Heart right ventricle (tissue), 16 donors: ENCODE results near the gene CALCOCO1. TPM values are rescaled to one million over a fixed set of nuclear protein-coding genes. Genes with fewer than 3 reads are reported as not detected.

Experiments used
- ATAC-seq, 8 donors: fragments of 200-7000 bp; cut with Tn5 transposase; one replicate each; pipeline ENCODE4 v1.9.1; 2020; ENCODE audit warnings: mild to moderate bottlenecking in 8 of 8, moderate library complexity in 8 of 8, moderate number of reproducible peaks in 1 of 8
- DNase-seq, 2 donors: peaks; one replicate each; pipeline ENCODE4 v3.0.0-alpha.2; 2020
- H3K27ac ChIP-seq, 10 donors: fragments of 200-600 bp; sonication (generic) in 2 of 10; one replicate each; pipeline versions ENCODE4 v1.5.0 to v1.8.0; 2020 to 2022; ENCODE audit warnings: mild to moderate bottlenecking in 3 of 10
- H3K27me3 ChIP-seq, 7 donors: fragments of 200-600 bp; one replicate each; pipeline ENCODE4 v1.8.0; 2021 to 2022; ENCODE audit warnings: mild to moderate bottlenecking in 2 of 7
- H3K36me3 ChIP-seq, 9 donors: fragments of 200-600 bp; sonication (generic) in 1 of 9; one replicate each; pipeline versions ENCODE4 v1.5.0 to v1.8.0; 2020 to 2022; ENCODE audit warnings: mild to moderate bottlenecking in 2 of 9
- H3K4me1 ChIP-seq, 9 donors: fragments of 200-600 bp; sonication (generic) in 1 of 9; one replicate each; pipeline versions ENCODE4 v1.5.0 to v1.8.0; 2020 to 2022; ENCODE audit warnings: mild to moderate bottlenecking in 4 of 9
- H3K4me3 ChIP-seq, 10 donors: fragments of 200-600 bp; sonication (generic) in 2 of 10; one replicate each; pipeline versions ENCODE4 v1.5.0 to v1.8.0; 2020 to 2022; ENCODE audit warnings: mild to moderate bottlenecking in 7 of 10, moderate library complexity in 2 of 10
- H3K9me3 ChIP-seq, 11 donors: fragments of 200-600 bp in 10 of 11; sonication (generic) in 2 of 11; one replicate each; pipeline versions ENCODE4 v1.5.0 to v1.8.0; 2013 to 2022; ENCODE audit warnings: mild to moderate bottlenecking in 2 of 11, control low read depth in 1 of 11, moderate library complexity in 1 of 11
- WGBS, 2 donors: extraction: QIAGEN DNeasy Blood & Tissue Kit; methylation state at CpG; one replicate each; pipeline ENCODE4 v1.1.7; 2013; ENCODE audit warnings: inconsistent platforms in 1 of 2; 5-methylcytosine and 5-hydroxymethylcytosine counted together
- intact Hi-C, 10 donors: fragments of 100-400 bp; cut with DNase I; formaldehyde crosslinking; loops; one replicate each; pipeline versions ENCODE4 v1.11.1 to v1.14.2; 2022
- polyA plus RNA-seq, 2 donors: library from polyadenylated mRNA; stranded (reverse); fragments of 200-250 nt; gene quantifications; one replicate each; pipeline ENCODE4 v1.2.3, GENCODE V29; 2013
- total RNA-seq, 10 donors: library from RNA; stranded (reverse); fragmentation: NEBNext Ultra II Directional in 3 of 10; extraction: Animal tissue kit (Norgen Biotek cat#: 25700) in 3 of 10; gene quantifications; one replicate each; pipeline versions ENCODE4 v1.2.1 to v1.2.4, GENCODE V29; 2021 to 2023
- TF ChIP-seq, protein P1 (sequence below), 9 donors: fragments of 200-600 bp; sonication (generic) in 2 of 9; IDR thresholded peaks; one replicate each; pipeline versions ENCODE4 v1.5.0 to v1.8.0; 2021 to 2022; ENCODE audit warnings: antibody characterized with exemption in 9 of 9, mild to moderate bottlenecking in 5 of 9, moderate library complexity in 1 of 9
- donor health status: Arrhythmogenic right ventricular cardiomyopathy.
- donor health status: ischemic (EF 13 %, LVEDD 7.1; RV severe dilation, severe dysfunction).
- donor health status: healthy with polysubstance abuse.
- donor health status: DM: no; HTN: yes; CAD: no.
- donor health status: DM: no; HTN: no; CAD: no.
- donor health status: ischemic (EF 25% LVEDD 6.9; RV normal size, moderate dysfunction).
- donor health status: ischemic (EF 25% LVEDD 5.7; RV mildly dilated, moderate dysfunction).
- donor health status: healthy.
- donor health status: DM: yes; HTN: yes; CAD: no.
- donor health status: Ischemic cardiomyopathy.
- donor health status: ischemic (EF 35%, LVEDD 5.7; RV mildly dilated, moderate dysfunction).
- donor health status: nonischemic (EF 11% LVEDD 7.7; RV severe dilation, severe dysfunction).
- donor health status: DM: yes; HTN: yes; CAD: no.
- donor health status: PGD.
- donor health status: ischemic (EF 29% LVEDD 5.4; RV normal size, mild dysfunction).
- donor health status: nonischemic (EF 23%, LVEDD 6.1; RV moderate dilation, normal function).

CALCOCO1 gene
- total and polyA plus RNA-seq, 12 donors: 105 to 264 (median 198) TPM

DNA sequence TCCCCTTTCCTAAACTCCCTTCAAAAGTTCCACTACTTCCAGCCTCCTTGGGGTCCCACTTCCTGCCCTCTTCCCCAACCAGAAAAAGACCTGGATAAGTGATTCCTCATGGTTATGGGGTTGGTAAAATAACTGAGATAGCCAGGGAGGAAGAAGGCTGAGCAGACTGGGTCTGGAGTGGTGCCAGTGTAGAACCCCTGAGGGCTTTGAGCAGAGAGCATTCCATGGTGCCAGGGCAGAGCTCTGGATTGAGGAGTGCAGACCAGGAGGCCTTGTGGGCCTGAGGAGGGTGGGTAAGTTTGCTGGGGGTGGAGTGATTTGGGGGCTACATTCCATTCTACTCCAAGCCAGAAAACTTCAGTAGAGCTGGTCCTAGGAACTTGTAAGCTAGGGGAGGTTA is 34.1 kb upstream of the CALCOCO1 start:
- peaks cover 0 to 90% (median 68%) of the 10 kb centered on the region in 7 donors for H3K27me3 ChIP-seq
- intact Hi-C loops: loop anchor here in 1 of 10 donors (10.0 kb wide), 1 partner anchor 443 kb away; no protein-coding TSS in a partner anchor
- no peaks in the 10 kb centered on the region for H3K36me3 ChIP-seq

DNA sequence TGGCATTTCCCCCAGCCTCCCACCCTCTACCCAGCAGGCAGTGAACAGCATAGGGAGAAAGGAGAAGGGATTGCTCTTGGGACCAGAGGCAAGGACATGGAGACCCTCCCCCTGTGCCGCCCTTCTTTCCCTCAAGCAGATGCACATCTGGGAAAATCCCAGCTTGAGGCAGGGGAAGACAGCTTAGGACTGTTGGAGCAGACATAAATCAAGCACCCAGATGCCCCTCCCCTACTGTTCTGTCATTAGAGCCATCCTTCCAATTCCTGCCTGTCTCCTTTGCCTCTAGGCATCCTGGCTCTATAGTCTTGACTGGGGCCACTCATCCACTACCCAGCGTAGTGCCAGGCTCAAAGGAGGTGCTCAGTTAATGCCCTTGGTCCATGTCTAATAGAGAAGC is 32.0 kb upstream of the CALCOCO1 start:
- H3K4me1 ChIP-seq: peaks cover 0 to 28% (median 9%) of the 10 kb centered on the region in 9 donors
- no peaks in the 10 kb centered on the region for H3K9me3 ChIP-seq
- peaks cover 0 to 85% (median 48%) of the 10 kb centered on the region in 7 donors for H3K27me3 ChIP-seq
- H3K36me3 ChIP-seq: no peaks in the 10 kb centered on the region
- intact Hi-C loops: no loop called here
- H3K27ac ChIP-seq: no peak overlapping the region
- 87% methylated on average over 2 of the region's 2 CpGs for WGBS, 2 donors
- no peak overlapping the region for H3K4me3 ChIP-seq
- DNase-seq (no peak), ATAC-seq (no peak)
- TF ChIP-seq, protein P1, sequence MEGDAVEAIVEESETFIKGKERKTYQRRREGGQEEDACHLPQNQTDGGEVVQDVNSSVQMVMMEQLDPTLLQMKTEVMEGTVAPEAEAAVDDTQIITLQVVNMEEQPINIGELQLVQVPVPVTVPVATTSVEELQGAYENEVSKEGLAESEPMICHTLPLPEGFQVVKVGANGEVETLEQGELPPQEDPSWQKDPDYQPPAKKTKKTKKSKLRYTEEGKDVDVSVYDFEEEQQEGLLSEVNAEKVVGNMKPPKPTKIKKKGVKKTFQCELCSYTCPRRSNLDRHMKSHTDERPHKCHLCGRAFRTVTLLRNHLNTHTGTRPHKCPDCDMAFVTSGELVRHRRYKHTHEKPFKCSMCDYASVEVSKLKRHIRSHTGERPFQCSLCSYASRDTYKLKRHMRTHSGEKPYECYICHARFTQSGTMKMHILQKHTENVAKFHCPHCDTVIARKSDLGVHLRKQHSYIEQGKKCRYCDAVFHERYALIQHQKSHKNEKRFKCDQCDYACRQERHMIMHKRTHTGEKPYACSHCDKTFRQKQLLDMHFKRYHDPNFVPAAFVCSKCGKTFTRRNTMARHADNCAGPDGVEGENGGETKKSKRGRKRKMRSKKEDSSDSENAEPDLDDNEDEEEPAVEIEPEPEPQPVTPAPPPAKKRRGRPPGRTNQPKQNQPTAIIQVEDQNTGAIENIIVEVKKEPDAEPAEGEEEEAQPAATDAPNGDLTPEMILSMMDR (IDR thresholded peaks at IDR 0.05): no peak

More for the DNA sequence above, 34.1 kb upstream of the CALCOCO1 start:
- no peaks in the 10 kb centered on the region for H3K9me3 ChIP-seq
- ATAC-seq: no peak
- TF ChIP-seq, protein P1 (IDR thresholded peaks at IDR 0.05): no peak
- peaks cover 0 to 11% (median 5%) of the 10 kb centered on the region in 9 donors for H3K4me1 ChIP-seq
- no peak for DNase-seq
- H3K27ac ChIP-seq: no peak overlapping the region
- no peak overlapping the region for H3K4me3 ChIP-seq

DNA sequence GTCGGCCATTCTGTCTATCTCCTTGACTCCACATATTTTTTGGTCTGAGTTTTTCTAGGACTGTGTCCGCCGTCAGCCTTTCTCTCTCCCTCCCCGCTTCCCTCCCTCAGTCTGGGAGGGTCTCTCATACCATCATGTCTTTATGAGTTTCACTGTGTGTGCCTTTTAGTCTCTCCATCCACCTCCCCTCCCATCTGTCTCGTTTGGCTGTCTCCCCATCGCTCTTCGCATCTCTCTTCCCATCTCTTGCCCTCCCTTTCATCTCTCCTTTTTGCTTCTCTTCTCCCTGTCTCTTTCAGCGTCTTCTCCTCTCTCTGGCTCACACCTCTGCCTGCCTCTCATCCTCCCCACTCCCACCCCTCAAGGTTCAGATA is 31.5 kb upstream of the CALCOCO1 start:
- Histone ChIP-seq H3K4me3 (no peak overlapping the region), H3K27ac (no peak overlapping the region), H3K9me3 (no peaks in the 10 kb centered on the region), H3K36me3 (no peaks in the 10 kb centered on the region), H3K4me1 (peaks cover 0 to 30% (median 9%) of the 10 kb centered on the region in 9 donors), H3K27me3 (peaks cover 0 to 85% (median 45%) of the 10 kb centered on the region in 7 donors)
- ATAC-seq (no peak), DNase-seq (no peak)
- TF ChIP-seq, protein P1 (IDR thresholded peaks at IDR 0.05): no peak
- 57 to 58% methylated on average over 8 of the region's 8 CpGs for WGBS, 2 donors
- intact Hi-C loops: no loop called here

DNA sequence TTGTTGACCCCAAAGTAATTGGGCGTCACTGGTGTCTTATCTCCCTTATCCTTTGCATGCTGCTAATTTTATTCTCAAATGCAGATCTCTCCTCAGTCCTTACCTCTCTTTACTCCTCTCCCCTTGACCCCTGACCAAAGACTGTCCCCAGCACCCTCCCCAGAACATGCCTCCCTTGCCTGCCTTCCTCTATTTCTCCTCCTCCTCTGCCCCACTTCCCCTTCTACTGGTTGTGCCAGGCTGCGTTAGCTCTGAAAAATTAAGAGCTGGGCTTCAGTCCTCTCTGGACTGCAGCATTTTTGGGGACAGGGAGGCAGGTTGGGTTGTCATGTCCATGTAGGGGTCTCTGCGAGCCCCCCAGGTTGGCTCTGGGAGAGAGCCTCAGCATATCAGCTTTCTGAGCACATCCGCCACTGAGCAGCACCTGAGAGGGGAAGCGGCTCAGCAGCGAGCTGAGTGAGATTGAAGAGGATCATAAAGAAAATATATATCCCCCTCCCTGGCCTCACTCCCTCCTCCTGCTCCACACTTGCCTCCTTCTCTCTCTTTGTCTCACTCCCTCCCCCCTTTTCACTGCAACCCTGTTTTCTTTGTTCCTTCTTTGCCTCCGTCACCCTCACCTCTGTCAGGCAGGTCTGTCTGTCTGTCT is 31.0 kb upstream of the CALCOCO1 start:
- 63 to 64% methylated on average over 7 of the region's 7 CpGs for WGBS, 2 donors
- intact Hi-C loops: no loop called here
- no peak overlapping the region for H3K27ac ChIP-seq
- H3K4me3 ChIP-seq: no peak overlapping the region
- peaks cover 0 to 30% (median 9%) of the 10 kb centered on the region in 9 donors for H3K4me1 ChIP-seq
- H3K9me3 ChIP-seq: no peaks in the 10 kb centered on the region
- H3K27me3 ChIP-seq: peaks cover 0 to 84% (median 40%) of the 10 kb centered on the region in 7 donors
- DNase-seq (no peak), ATAC-seq (no peak)
- H3K36me3 ChIP-seq: no peaks in the 10 kb centered on the region
- TF ChIP-seq, protein P1 (IDR thresholded peaks at IDR 0.05): no peak
